ENCODE data around the gene GMPR. TPM values are rescaled to one million over a fixed set of nuclear protein-coding genes. Genes with fewer than 3 reads are reported as not detected.
A peak's percentile ranks its signal among the peaks of the same experiment; 100 is the strongest.

GMPR gene
- total and polyA plus RNA-seq, 12 donors = 17.0 to 49.1 (median 26.3) TPM

GRCh38 chr6:16200321-16200883 is 38.0 kb upstream of the GMPR start:
- Histone ChIP-seq H3K4me1 (replicated peaks in 1 of 2) (no peaks in the 10 kb centered on the region), H3K27me3 (no peaks in the 10 kb centered on the region), H3K36me3 (replicated peaks in 1 of 2) (no peaks in the 10 kb centered on the region), H3K27ac (no peak overlapping the region), H3K4me3 (no peak overlapping the region), H3K9me3 (replicated peaks in 1 of 3) (no peaks in the 10 kb centered on the region)
- TF ChIP-seq, protein P1, sequence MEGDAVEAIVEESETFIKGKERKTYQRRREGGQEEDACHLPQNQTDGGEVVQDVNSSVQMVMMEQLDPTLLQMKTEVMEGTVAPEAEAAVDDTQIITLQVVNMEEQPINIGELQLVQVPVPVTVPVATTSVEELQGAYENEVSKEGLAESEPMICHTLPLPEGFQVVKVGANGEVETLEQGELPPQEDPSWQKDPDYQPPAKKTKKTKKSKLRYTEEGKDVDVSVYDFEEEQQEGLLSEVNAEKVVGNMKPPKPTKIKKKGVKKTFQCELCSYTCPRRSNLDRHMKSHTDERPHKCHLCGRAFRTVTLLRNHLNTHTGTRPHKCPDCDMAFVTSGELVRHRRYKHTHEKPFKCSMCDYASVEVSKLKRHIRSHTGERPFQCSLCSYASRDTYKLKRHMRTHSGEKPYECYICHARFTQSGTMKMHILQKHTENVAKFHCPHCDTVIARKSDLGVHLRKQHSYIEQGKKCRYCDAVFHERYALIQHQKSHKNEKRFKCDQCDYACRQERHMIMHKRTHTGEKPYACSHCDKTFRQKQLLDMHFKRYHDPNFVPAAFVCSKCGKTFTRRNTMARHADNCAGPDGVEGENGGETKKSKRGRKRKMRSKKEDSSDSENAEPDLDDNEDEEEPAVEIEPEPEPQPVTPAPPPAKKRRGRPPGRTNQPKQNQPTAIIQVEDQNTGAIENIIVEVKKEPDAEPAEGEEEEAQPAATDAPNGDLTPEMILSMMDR (IDR thresholded peaks at IDR 0.05) = no peak
- TF ChIP-seq POLR2A (IDR thresholded peaks at IDR 0.05) = no peak
- intact Hi-C loops (cut with DNase I) = no loop called here
- no peak for DNase-seq
- WGBS, 4 donors = 64 to 75% (median 73%) methylated on average over 17 to 18 of the region's 18 CpGs

GRCh38 chr6:16201706-16202105 is 36.7 kb upstream of the GMPR start:
- Histone ChIP-seq H3K4me1 (replicated peaks in 1 of 2) (no peaks in the 10 kb centered on the region), H3K36me3 (replicated peaks in 1 of 2) (no peaks in the 10 kb centered on the region), H3K4me3 (no peak overlapping the region), H3K27me3 (no peaks in the 10 kb centered on the region), H3K9me3 (replicated peaks in 1 of 3) (no peaks in the 10 kb centered on the region), H3K27ac (no peak overlapping the region)
- no peak for DNase-seq
- TF ChIP-seq, protein P1 (IDR thresholded peaks at IDR 0.05) = no peak
- no peak for TF ChIP-seq POLR2A (IDR thresholded peaks at IDR 0.05)
- WGBS, 4 donors = 94 to 100% (median 99%) methylated on average over 1 of the region's 1 CpG
- intact Hi-C loops (cut with DNase I) = no loop called here

DNA sequence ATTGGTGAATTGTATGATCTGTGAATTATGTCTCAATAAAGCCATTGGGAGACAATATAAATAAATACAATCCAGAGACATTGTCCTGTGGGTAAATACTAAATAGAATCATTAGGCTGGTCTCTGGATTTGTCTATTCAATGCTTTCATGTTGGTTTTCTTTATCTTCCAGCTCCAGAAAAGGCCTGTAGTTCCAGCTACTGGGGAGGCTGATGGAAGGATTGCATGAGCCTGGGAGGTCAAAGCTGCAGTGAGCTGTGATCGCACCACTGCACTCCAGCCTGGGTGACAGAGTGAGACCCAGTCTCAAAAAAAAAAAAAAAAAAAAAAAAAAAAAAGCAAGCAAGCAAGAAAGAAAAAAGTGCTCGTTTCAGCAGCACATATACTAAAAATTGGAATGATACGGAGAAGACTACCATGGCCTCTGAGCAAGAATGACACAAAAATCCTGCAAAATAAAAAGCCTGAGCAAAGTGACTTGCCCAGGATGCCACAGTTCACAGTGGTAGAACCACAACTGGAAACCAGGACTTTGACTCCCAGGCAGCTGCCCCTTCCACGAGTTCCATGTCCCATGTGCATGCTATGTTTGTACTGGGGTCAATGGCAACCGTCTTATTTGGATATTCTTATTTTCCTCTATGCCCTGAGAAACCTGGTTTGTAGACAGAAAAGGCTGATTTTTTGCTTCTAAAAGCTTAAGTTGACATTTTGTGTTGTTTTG is 33.6 kb upstream of the GMPR start:
- WGBS, 4 donors = 71 to 87% (median 77%) methylated on average over 5 of the region's 5 CpGs

DNA sequence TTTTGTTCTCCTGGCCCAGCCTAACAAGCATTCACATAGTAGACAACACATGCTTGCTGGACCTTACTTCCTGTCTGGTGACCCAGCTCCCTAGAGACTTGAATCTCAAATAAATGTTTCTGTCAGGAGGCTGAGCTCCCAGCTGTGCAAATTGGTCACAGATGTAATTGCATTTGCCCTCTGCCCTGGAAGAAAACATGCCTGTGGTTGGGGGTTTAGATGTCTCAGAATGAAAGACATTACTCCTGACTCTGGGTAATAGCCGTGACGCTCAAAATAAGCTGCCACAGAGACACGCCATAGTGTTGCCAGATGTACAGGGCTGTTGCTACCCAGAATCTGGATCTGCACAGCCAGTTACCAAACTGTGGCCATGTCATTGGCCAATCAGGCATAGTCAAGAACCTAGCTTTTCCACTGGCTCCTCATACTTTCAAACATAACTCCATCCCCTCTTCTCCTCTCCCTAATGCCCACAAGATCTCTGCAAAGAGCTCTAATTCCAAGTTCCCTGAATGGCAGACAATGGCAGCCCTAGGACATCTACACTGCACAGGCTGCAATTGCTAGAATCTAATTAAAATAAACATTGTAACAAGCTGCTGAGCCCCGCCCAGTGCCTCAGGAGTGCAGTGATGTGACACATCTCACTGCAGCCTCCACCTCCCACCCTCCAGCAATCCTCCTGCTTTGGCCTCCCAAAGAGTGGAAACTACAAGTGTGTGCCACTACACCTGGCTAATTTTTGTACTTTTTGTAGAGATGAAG is 32.8 kb upstream of the GMPR start:
- H3K9me3 ChIP-seq (replicated peaks in 1 of 3) = no peaks in the 10 kb centered on the region
- H3K27me3 ChIP-seq = no peaks in the 10 kb centered on the region
- peak overlapping the region in 1 of 5 donors; percentile 13 for H3K27ac ChIP-seq
- no peaks in the 10 kb centered on the region for H3K4me1 ChIP-seq (replicated peaks in 1 of 2)
- no peak for DNase-seq
- H3K36me3 ChIP-seq (replicated peaks in 1 of 2) = no peaks in the 10 kb centered on the region
- intact Hi-C loops (cut with DNase I) = no loop called here
- H3K4me3 ChIP-seq = no peak overlapping the region
- 72 to 87% (median 77%) methylated on average over 4 of the region's 4 CpGs for WGBS, 4 donors
- TF ChIP-seq, protein P1 (IDR thresholded peaks at IDR 0.05) = no peak
- TF ChIP-seq POLR2A (IDR thresholded peaks at IDR 0.05) = no peak

More for the DNA sequence above, 33.6 kb upstream of the GMPR start:
- intact Hi-C loops (cut with DNase I) = no loop called here
- Histone ChIP-seq H3K36me3 (replicated peaks in 1 of 2) (no peaks in the 10 kb centered on the region), H3K4me1 (replicated peaks in 1 of 2) (no peaks in the 10 kb centered on the region), H3K9me3 (replicated peaks in 1 of 3) (no peaks in the 10 kb centered on the region), H3K27ac (no peak overlapping the region), H3K27me3 (no peaks in the 10 kb centered on the region), H3K4me3 (no peak overlapping the region)
- DNase-seq = no peak
- TF ChIP-seq, protein P1 (IDR thresholded peaks at IDR 0.05) = no peak
- no peak for TF ChIP-seq POLR2A (IDR thresholded peaks at IDR 0.05)

Measured in adrenal gland (tissue), 12 donors.